SK-N-SH (cell line): Measurements from ENCODE around the gene KIF6.

Experiments
- EZH2phosphoT487 ChIP-seq: fragments of 200-600 bp; sonication (generic); IDR thresholded peaks from 2 replicates; pipeline ENCODE4 v1.6.1; 2017; ENCODE audit warnings: low read depth, mixed run types, mild to moderate bottlenecking, antibody characterized with exemption, moderate library complexity, borderline replicate concordance
- TF ChIP-seq, protein P1 (sequence below): fragments of 200-600 bp; sonication (generic); IDR thresholded peaks from 2 replicates; pipeline ENCODE4 v1.6.1; 2017; ENCODE audit warnings: antibody characterized with exemption, mild to moderate bottlenecking, moderate library complexity

DNA sequence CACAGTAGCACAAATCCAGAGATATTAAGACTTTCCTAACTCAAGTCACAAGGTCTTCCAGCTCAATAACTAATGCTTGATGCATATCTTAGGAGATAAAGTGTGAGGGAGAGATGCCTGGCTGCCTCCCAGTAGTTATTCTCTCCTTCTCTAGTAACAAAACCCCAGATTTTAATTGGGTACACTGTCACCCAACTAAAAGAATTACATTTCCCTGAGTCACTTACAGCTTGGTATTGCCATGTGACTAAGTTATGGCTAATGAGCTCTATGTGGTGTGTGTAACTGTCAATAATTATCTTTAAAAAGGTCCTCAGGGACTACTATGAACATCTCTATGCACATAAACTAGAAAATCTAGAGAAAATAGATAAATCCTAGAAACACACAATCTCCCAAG lies 32.0 kb downstream of the KIF6 start:
- TF ChIP-seq EZH2phosphoT487, result no peak
- TF ChIP-seq, protein P1, sequence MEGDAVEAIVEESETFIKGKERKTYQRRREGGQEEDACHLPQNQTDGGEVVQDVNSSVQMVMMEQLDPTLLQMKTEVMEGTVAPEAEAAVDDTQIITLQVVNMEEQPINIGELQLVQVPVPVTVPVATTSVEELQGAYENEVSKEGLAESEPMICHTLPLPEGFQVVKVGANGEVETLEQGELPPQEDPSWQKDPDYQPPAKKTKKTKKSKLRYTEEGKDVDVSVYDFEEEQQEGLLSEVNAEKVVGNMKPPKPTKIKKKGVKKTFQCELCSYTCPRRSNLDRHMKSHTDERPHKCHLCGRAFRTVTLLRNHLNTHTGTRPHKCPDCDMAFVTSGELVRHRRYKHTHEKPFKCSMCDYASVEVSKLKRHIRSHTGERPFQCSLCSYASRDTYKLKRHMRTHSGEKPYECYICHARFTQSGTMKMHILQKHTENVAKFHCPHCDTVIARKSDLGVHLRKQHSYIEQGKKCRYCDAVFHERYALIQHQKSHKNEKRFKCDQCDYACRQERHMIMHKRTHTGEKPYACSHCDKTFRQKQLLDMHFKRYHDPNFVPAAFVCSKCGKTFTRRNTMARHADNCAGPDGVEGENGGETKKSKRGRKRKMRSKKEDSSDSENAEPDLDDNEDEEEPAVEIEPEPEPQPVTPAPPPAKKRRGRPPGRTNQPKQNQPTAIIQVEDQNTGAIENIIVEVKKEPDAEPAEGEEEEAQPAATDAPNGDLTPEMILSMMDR, result no peak
